Ishikawa (cell line): ENCODE data around the gene RAB1B.

Experiments used
- CEBPB ChIP-seq: IDR thresholded peaks from 2 replicates; pipeline ENCODE4 v1.6.1; 2012
- CREB1 ChIP-seq: IDR thresholded peaks from 2 replicates; pipeline ENCODE4 v1.6.1; 2012; ENCODE audit warnings: low read depth
- EGR1 ChIP-seq: IDR thresholded peaks from 2 replicates; pipeline ENCODE4 v1.6.1; 2012
- EP300 ChIP-seq: IDR thresholded peaks from 2 replicates; pipeline ENCODE4 v1.6.1; 2012; ENCODE audit warnings: borderline replicate concordance
- FOXM1 ChIP-seq: IDR thresholded peaks from 2 replicates; pipeline ENCODE4 v1.6.1; 2012; ENCODE audit warnings: low read depth, borderline replicate concordance
- NFIC ChIP-seq: IDR thresholded peaks from 2 replicates; pipeline ENCODE4 v1.6.1; 2012
- RAD21 ChIP-seq: IDR thresholded peaks from 2 replicates; pipeline ENCODE4 v1.6.1; 2012; ENCODE audit warnings: low read depth
- TAF1 ChIP-seq: IDR thresholded peaks from 2 replicates; pipeline ENCODE4 v1.6.1; 2012; ENCODE audit warnings: low read depth, mild to moderate bottlenecking
- TCF12 ChIP-seq: IDR thresholded peaks from 2 replicates; pipeline ENCODE4 v1.6.1; 2012; ENCODE audit warnings: low read depth
- TEAD4 ChIP-seq: IDR thresholded peaks from 2 replicates; pipeline ENCODE4 v1.6.1; 2012
- YY1 ChIP-seq: IDR thresholded peaks from 2 replicates; pipeline ENCODE4 v1.6.1; 2012; ENCODE audit warnings: low read depth
- ZBTB7A ChIP-seq: IDR thresholded peaks from 2 replicates; pipeline ENCODE4 v1.6.1; 2012; ENCODE audit warnings: low read depth
- TF ChIP-seq, protein P1 (sequence below): IDR thresholded peaks from 2 replicates; pipeline ENCODE4 v1.6.1; 2012; ENCODE audit warnings: low read depth, mild to moderate bottlenecking
- TF ChIP-seq, protein P2 (sequence below): IDR thresholded peaks from 2 replicates; pipeline ENCODE4 v1.6.1; 2012
- TF ChIP-seq, protein P3 (sequence below): IDR thresholded peaks from 2 replicates; pipeline ENCODE4 v1.6.1; 2012

The RAB1B gene

GRCh38 chr11:66275396-66275795 lies 7.0 kb downstream of the RAB1B start:
- no peak for TF ChIP-seq CEBPB
- TF ChIP-seq, protein P1, sequence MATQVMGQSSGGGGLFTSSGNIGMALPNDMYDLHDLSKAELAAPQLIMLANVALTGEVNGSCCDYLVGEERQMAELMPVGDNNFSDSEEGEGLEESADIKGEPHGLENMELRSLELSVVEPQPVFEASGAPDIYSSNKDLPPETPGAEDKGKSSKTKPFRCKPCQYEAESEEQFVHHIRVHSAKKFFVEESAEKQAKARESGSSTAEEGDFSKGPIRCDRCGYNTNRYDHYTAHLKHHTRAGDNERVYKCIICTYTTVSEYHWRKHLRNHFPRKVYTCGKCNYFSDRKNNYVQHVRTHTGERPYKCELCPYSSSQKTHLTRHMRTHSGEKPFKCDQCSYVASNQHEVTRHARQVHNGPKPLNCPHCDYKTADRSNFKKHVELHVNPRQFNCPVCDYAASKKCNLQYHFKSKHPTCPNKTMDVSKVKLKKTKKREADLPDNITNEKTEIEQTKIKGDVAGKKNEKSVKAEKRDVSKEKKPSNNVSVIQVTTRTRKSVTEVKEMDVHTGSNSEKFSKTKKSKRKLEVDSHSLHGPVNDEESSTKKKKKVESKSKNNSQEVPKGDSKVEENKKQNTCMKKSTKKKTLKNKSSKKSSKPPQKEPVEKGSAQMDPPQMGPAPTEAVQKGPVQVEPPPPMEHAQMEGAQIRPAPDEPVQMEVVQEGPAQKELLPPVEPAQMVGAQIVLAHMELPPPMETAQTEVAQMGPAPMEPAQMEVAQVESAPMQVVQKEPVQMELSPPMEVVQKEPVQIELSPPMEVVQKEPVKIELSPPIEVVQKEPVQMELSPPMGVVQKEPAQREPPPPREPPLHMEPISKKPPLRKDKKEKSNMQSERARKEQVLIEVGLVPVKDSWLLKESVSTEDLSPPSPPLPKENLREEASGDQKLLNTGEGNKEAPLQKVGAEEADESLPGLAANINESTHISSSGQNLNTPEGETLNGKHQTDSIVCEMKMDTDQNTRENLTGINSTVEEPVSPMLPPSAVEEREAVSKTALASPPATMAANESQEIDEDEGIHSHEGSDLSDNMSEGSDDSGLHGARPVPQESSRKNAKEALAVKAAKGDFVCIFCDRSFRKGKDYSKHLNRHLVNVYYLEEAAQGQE: no peak

DNA sequence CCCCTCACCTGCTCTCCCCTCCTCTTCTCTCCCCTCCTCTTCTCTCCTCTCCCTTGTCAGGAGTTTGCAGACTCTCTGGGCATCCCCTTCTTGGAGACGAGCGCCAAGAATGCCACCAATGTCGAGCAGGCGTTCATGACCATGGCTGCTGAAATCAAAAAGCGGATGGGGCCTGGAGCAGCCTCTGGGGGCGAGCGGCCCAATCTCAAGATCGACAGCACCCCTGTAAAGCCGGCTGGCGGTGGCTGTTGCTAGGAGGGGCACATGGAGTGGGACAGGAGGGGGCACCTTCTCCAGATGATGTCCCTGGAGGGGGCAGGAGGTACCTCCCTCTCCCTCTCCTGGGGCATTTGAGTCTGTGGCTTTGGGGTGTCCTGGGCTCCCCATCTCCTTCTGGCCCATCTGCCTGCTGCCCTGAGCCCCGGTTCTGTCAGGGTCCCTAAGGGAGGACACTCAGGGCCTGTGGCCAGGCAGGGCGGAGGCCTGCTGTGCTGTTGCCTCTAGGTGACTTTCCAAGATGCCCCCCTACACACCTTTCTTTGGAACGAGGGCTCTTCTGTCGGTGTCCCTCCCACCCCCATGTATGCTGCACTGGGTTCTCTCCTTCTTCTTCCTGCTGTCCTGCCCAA lies 7.7 kb downstream of the RAB1B start:
- TF ChIP-seq ZBTB7A (no peak), TCF12 (no peak), TAF1 (no peak), TEAD4 (no peak), YY1 (no peak), FOXM1 (no peak), EP300 (no peak), CEBPB (no peak)
- TF ChIP-seq, protein P2, sequence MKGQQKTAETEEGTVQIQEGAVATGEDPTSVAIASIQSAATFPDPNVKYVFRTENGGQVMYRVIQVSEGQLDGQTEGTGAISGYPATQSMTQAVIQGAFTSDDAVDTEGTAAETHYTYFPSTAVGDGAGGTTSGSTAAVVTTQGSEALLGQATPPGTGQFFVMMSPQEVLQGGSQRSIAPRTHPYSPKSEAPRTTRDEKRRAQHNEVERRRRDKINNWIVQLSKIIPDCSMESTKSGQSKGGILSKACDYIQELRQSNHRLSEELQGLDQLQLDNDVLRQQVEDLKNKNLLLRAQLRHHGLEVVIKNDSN: no peak
- TF ChIP-seq, protein P3, sequence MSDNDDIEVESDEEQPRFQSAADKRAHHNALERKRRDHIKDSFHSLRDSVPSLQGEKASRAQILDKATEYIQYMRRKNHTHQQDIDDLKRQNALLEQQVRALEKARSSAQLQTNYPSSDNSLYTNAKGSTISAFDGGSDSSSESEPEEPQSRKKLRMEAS: no peak

GRCh38 chr11:66277471-66278362 lies 9.3 kb downstream of the RAB1B start, which contains the start of gene CNIH2:
Gene CNIH2, plus strand, starts transcription at chr11:66278175. Its CDS starts 282 bp downstream, at chr11:66278457.
- TF ChIP-seq, protein P2: no peak
- TF ChIP-seq ZBTB7A: 0 out of 2 replicates have a peak, but pooled peaks have one; percentile 33

DNA sequence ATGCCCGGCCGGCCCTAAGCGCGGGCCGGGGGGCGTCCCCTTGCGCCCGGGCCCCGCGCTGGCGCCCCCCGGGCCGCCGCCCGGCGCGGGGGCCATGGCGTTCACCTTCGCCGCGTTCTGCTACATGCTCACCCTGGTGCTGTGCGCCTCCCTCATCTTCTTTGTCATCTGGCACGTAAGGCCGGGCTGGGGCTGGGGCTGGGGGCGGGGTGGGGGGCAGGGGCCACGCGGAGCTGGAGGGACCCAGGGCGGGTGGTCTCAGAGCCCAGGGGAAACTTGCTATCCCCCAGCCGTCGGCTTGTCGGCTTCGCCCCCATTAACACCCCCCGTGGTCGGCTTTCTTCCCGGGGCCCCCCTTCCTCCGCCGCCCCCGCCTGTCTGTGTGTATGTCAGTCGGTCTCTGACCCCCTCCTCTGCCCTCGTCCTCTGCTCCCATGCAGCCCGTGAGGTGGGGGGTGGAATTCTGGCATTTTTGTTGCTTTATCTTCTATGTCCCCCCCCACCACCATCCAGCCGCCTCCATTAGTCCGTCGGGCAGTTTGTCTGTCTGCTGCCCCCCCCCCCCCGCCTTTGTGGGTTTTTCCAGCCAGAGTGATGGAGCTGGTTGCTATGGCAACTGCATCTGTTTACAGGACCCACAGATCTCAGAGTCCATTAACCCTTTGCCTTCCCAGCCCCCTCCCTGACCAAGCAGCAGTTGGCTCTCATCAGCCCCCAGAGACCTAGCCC lies 10.1 kb downstream of the RAB1B start:
- no peak for TF ChIP-seq TEAD4
- TF ChIP-seq EGR1: peak; percentile 8; the same call in 1 of the 2 replicates

GRCh38 chr11:66279092-66279734 lies 10.8 kb downstream of the RAB1B start:
- TF ChIP-seq, protein P2: no peak
- TF ChIP-seq, protein P1: no peak
- TF ChIP-seq FOXM1: no peak
- TF ChIP-seq NFIC: no peak
- TF ChIP-seq RAD21: no peak
- TF ChIP-seq TEAD4: no peak
- no peak for TF ChIP-seq CEBPB
- TF ChIP-seq EGR1: no peak
- no peak for TF ChIP-seq TAF1
- no peak for TF ChIP-seq ZBTB7A
- TF ChIP-seq, protein P3: no peak
- TF ChIP-seq EP300: no peak
- no peak for TF ChIP-seq CREB1
- no peak for TF ChIP-seq YY1
